Gastroesophageal sphincter (tissue), 3 donors: ENCODE data around the gene NHERF2.

Experiments used
- EP300 ChIP-seq: sonication (generic); formaldehyde crosslinking; IDR thresholded peaks from one replicate; pipeline ENCODE4 v1.6.1; 2017; ENCODE audit warnings: antibody characterized with exemption, mild to moderate bottlenecking
- POLR2AphosphoS5 ChIP-seq: sonication (generic); formaldehyde crosslinking; IDR thresholded peaks from one replicate; pipeline ENCODE4 v1.6.1; 2017; ENCODE audit warnings: antibody characterized with exemption
- TF ChIP-seq, protein P1 (sequence below), 4 experiments: fragments of 200-600 bp in 2 of 4; fragments of 450-650 bp in 2 of 4; sonication (generic) in 1 of 4; IDR thresholded peaks; one replicate each; pipeline ENCODE4 v1.5.1; 2017 to 2019; ENCODE audit warnings: antibody characterized with exemption in 4 of 4, mild to moderate bottlenecking in 2 of 4, moderate library complexity in 2 of 4

DNA sequence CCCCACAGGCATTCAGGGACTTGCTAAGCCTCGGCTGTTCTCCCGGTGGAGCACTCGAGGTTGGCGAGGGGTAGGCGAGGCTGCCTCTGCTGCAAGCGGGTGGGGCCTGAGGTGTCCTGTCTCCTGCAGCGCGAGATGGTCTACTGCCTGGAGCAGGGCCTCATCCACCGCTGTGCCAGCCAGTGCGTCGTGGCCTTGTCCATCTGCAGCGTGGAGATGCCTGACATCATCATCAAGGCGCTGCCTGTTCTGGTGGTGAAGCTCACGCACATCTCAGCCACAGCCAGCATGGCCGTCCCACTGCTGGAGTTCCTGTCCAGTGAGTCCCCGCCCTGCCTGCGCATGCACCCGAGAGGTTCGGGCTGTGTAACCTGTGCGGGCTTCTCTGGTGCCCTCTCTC is 47.4 kb downstream of the NHERF2 start:
- TF ChIP-seq, protein P1, sequence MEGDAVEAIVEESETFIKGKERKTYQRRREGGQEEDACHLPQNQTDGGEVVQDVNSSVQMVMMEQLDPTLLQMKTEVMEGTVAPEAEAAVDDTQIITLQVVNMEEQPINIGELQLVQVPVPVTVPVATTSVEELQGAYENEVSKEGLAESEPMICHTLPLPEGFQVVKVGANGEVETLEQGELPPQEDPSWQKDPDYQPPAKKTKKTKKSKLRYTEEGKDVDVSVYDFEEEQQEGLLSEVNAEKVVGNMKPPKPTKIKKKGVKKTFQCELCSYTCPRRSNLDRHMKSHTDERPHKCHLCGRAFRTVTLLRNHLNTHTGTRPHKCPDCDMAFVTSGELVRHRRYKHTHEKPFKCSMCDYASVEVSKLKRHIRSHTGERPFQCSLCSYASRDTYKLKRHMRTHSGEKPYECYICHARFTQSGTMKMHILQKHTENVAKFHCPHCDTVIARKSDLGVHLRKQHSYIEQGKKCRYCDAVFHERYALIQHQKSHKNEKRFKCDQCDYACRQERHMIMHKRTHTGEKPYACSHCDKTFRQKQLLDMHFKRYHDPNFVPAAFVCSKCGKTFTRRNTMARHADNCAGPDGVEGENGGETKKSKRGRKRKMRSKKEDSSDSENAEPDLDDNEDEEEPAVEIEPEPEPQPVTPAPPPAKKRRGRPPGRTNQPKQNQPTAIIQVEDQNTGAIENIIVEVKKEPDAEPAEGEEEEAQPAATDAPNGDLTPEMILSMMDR (IDR thresholded peaks at IDR 0.05), result no peak
- no peak for TF ChIP-seq POLR2AphosphoS5
- TF ChIP-seq EP300, result no peak
